Astrocyte (in vitro differentiated cells and primary cell): ENCODE results near the gene GMCL2. TPM values are rescaled to one million over a fixed set of nuclear protein-coding genes. Genes with fewer than 3 reads are reported as not detected.
"Not testable (repeated sequence)": the region's sequence is repeated elsewhere in the genome, so short reads cannot be mapped to it uniquely, and the experiment has no call there.

Experiments
- DNase-seq: peaks from one replicate; pipeline ENCODE4 v3.0.0-alpha.2; 2010; ENCODE audit warnings: low read depth
- FAIRE-seq: peaks from 2 replicates; lab custom pipeline; 2011; peaks lifted over from hg19 to GRCh38; lab: Jason Lieb, UNC
- H2AFZ ChIP-seq: 2 replicates; pipeline ENCODE4 v1.6.0; 2012; ENCODE audit warnings: low read depth, low read length, inconsistent platforms
- H3K27ac ChIP-seq: 2 replicates; pipeline ENCODE4 v1.5.1; 2011; ENCODE audit warnings: low read depth, low read length, inconsistent platforms
- H3K27me3 ChIP-seq: 2 replicates; pipeline ENCODE4 v1.6.0; 2011; ENCODE audit warnings: low read length, inconsistent platforms; ENCODE audit not compliant: insufficient read depth
- H3K36me3 ChIP-seq: 2 replicates; pipeline ENCODE4 v1.5.1; 2011; ENCODE audit warnings: low read length, inconsistent platforms; ENCODE audit not compliant: insufficient read depth
- H3K4me1 ChIP-seq: 2 replicates; pipeline ENCODE4 v1.5.1; 2011; ENCODE audit warnings: low read length, inconsistent platforms; ENCODE audit not compliant: insufficient read depth
- H3K4me2 ChIP-seq: 2 replicates; pipeline ENCODE4 v1.6.0; 2012; ENCODE audit warnings: low read length, inconsistent platforms
- H3K4me3 ChIP-seq: 2 replicates; pipeline ENCODE4 v1.5.1; 2011; ENCODE audit warnings: low read depth, mild to moderate bottlenecking, low read length, inconsistent platforms; ENCODE audit not compliant: insufficient read depth
- H3K79me2 ChIP-seq: 2 replicates; pipeline ENCODE4 v1.6.0; 2012; ENCODE audit warnings: mild to moderate bottlenecking, low read length, inconsistent platforms; ENCODE audit not compliant: insufficient read depth
- H3K9ac ChIP-seq: 2 replicates; pipeline ENCODE4 v1.6.0; 2012; ENCODE audit warnings: mild to moderate bottlenecking, low read length, inconsistent platforms
- H3K9me3 ChIP-seq: 2 replicates; pipeline ENCODE4 v1.5.1; 2012; ENCODE audit warnings: low read depth, mild to moderate bottlenecking, low read length, inconsistent platforms; ENCODE audit not compliant: insufficient read depth
- H4K20me1 ChIP-seq: 2 replicates; pipeline ENCODE4 v1.6.0; 2012; ENCODE audit warnings: low read length, inconsistent platforms; ENCODE audit not compliant: insufficient read depth
- H3K27ac Mint-ChIP-seq: one replicate; pipeline ENCODE4 v1.8.0; 2021; ENCODE audit warnings: mild to moderate bottlenecking, mixed read lengths; ENCODE audit not compliant: unreplicated experiment
- H3K27me3 Mint-ChIP-seq: one replicate; pipeline ENCODE4 v1.8.0; 2021; ENCODE audit warnings: low read depth, mixed read lengths; ENCODE audit not compliant: unreplicated experiment
- H3K36me3 Mint-ChIP-seq: one replicate; pipeline ENCODE4 v1.8.0; 2021; ENCODE audit warnings: low read depth, mixed read lengths; ENCODE audit not compliant: unreplicated experiment
- H3K4me1 Mint-ChIP-seq: one replicate; pipeline ENCODE4 v1.8.0; 2021; ENCODE audit warnings: low read depth, mixed read lengths; ENCODE audit not compliant: unreplicated experiment
- H3K4me3 Mint-ChIP-seq: one replicate; pipeline ENCODE4 v1.8.0; 2021; ENCODE audit warnings: mild to moderate bottlenecking, moderate library complexity, mixed read lengths; ENCODE audit not compliant: unreplicated experiment
- H3K9me3 Mint-ChIP-seq: one replicate; pipeline ENCODE4 v1.8.0; 2021; ENCODE audit warnings: mild to moderate bottlenecking, mixed read lengths; ENCODE audit not compliant: unreplicated experiment
- CTCF ChIP-seq: IDR thresholded peaks from 2 replicates; pipeline ENCODE4 v1.5.1; 2011; ENCODE audit warnings: low read depth, mild to moderate bottlenecking, inconsistent platforms, low read length, moderate library complexity; ENCODE audit not compliant: insufficient read depth
- EZH2 ChIP-seq: IDR thresholded peaks from 2 replicates; pipeline ENCODE4 v1.6.1; 2012; ENCODE audit warnings: mild to moderate bottlenecking, low read length, inconsistent platforms; ENCODE audit not compliant: insufficient read depth
- total RNA-seq: library from RNA; stranded (reverse); gene quantifications from 2 replicates; pipeline ENCODE4 v1.2.1, GENCODE V29; 2021

Gene GMCL2
- total RNA-seq, 1 donor from 2014 or later, result not detected

- H3K27ac Mint-ChIP-seq, result peak overlapping the region; percentile 43
- peak overlapping the region; percentile 93 for H2AFZ ChIP-seq
- peak overlapping the region; percentile 86 for H3K9ac ChIP-seq
- H3K4me3 Mint-ChIP-seq, result peak overlapping the region; percentile 80
- TF ChIP-seq EZH2 (no peak), CTCF (no peak)
- FAIRE-seq (no peak), DNase-seq (no peak)
- peak overlapping the region; percentile 68 for H3K27ac ChIP-seq
- H3K27me3 ChIP-seq, result no peaks in the 10 kb centered on the region
- H3K9me3 ChIP-seq, result peaks cover 8% of the 10 kb centered on the region
- H3K4me2 ChIP-seq, result peak overlapping the region; percentile 97
- H3K4me1 ChIP-seq, result peaks cover 26% of the 10 kb centered on the region
- H3K4me3 ChIP-seq, result peak overlapping the region; percentile 83
- H3K79me2 ChIP-seq, result peaks cover 40% of the 10 kb centered on the region
- H3K9me3 Mint-ChIP-seq, result peaks cover 9% of the 10 kb centered on the region
- peaks cover 15% of the 10 kb centered on the region for H3K36me3 ChIP-seq
- peaks cover 18% of the 10 kb centered on the region for H3K4me1 Mint-ChIP-seq
- H3K36me3 Mint-ChIP-seq, result peaks cover 31% of the 10 kb centered on the region
- H4K20me1 ChIP-seq, result peaks cover 41% of the 10 kb centered on the region
- no peaks in the 10 kb centered on the region for H3K27me3 Mint-ChIP-seq
These were observed 44.5 kb upstream of the GMCL2 start for GRCh38 chr5:178231539-178232123.

- Mint-ChIP-seq H3K27me3 (no peaks in the 10 kb centered on the region), H3K36me3 (peaks cover 37% of the 10 kb centered on the region), H3K9me3 (peaks cover 11% of the 10 kb centered on the region), H3K4me1 (peaks cover 18% of the 10 kb centered on the region), H3K4me3 (peak overlapping the region; percentile 80), H3K27ac (peak overlapping the region; percentile 43)
- TF ChIP-seq EZH2, result no peak
- TF ChIP-seq CTCF, result no peak
- H3K9me3 ChIP-seq, result peaks cover 8% of the 10 kb centered on the region
- H3K9ac ChIP-seq, result peak overlapping the region; percentile 86
- H3K36me3 ChIP-seq, result peaks cover 15% of the 10 kb centered on the region
- peaks cover 26% of the 10 kb centered on the region for H3K4me1 ChIP-seq
- no peak overlapping the region for H3K27ac ChIP-seq
- H3K79me2 ChIP-seq, result peaks cover 40% of the 10 kb centered on the region
- peak overlapping the region; percentile 83 for H3K4me3 ChIP-seq
- peaks cover 41% of the 10 kb centered on the region for H4K20me1 ChIP-seq
- DNase-seq (peak; percentile 24), FAIRE-seq (no peak)
- peak overlapping the region; percentile 97 for H3K4me2 ChIP-seq
- H3K27me3 ChIP-seq, result no peaks in the 10 kb centered on the region
- H2AFZ ChIP-seq, result no peak overlapping the region
These were observed 43.8 kb upstream of the GMCL2 start for GRCh38 chr5:178230879-178231538.

GRCh38 chr5:178229861-178230260 is 42.7 kb upstream of the GMCL2 start:
- peaks cover 15% of the 10 kb centered on the region for H3K9me3 Mint-ChIP-seq
- H3K27ac ChIP-seq, result no peak overlapping the region
- H3K4me3 ChIP-seq, result no peak overlapping the region
- H3K4me1 ChIP-seq, result peaks cover 26% of the 10 kb centered on the region
- H3K27me3 ChIP-seq, result no peaks in the 10 kb centered on the region
- H3K4me2 ChIP-seq, result peak overlapping the region; percentile 97
- peaks cover 43% of the 10 kb centered on the region for H3K79me2 ChIP-seq
- no peak for TF ChIP-seq CTCF
- TF ChIP-seq EZH2, result no peak
- peaks cover 8% of the 10 kb centered on the region for H3K9me3 ChIP-seq
- H3K4me3 Mint-ChIP-seq, result peak overlapping the region; percentile 45
- no peak overlapping the region for H3K27ac Mint-ChIP-seq
- no peak overlapping the region for H2AFZ ChIP-seq
- FAIRE-seq, result no peak
- peaks cover 51% of the 10 kb centered on the region for H4K20me1 ChIP-seq
- no peak for DNase-seq
- peaks cover 20% of the 10 kb centered on the region for H3K36me3 ChIP-seq
- H3K4me1 Mint-ChIP-seq, result peaks cover 18% of the 10 kb centered on the region
- no peak overlapping the region for H3K9ac ChIP-seq
- no peaks in the 10 kb centered on the region for H3K27me3 Mint-ChIP-seq
- H3K36me3 Mint-ChIP-seq, result peaks cover 41% of the 10 kb centered on the region

DNA sequence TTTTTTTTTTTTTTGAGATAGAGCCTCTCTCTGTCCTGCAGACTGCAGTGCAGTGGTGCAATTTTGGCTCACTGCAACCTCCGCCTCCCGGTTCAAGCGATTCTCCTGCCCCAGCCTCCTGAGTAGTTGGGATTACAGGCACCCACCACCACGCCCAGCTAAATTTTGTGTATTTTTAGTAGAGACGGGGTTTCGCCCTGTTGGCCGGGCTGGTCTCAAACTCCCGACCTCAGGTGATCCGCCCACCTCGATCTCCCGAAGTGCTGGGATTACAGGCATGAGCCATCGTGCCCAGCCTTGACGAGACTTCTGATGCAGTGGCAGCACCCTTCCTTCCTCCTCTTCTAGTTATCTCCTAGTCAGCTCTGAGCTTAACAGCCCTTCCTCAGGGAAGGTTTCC is 41.9 kb upstream of the GMCL2 start:
- H3K27me3 ChIP-seq, H3K4me3 ChIP-seq, FAIRE-seq, H3K9me3 ChIP-seq, H3K27me3 Mint-ChIP-seq, DNase-seq, H3K9ac ChIP-seq, H3K27ac ChIP-seq, H3K27ac Mint-ChIP-seq, H3K4me2 ChIP-seq, H2AFZ ChIP-seq, H3K4me3 Mint-ChIP-seq: not testable (repeated sequence)
- Mint-ChIP-seq H3K36me3 (peaks cover 41% of the 10 kb centered on the region), H3K9me3 (peaks cover 15% of the 10 kb centered on the region), H3K4me1 (peaks cover 18% of the 10 kb centered on the region)
- H3K4me1 ChIP-seq, result peaks cover 26% of the 10 kb centered on the region
- peaks cover 44% of the 10 kb centered on the region for H3K79me2 ChIP-seq
- H4K20me1 ChIP-seq, result peaks cover 57% of the 10 kb centered on the region
- peaks cover 21% of the 10 kb centered on the region for H3K36me3 ChIP-seq
